Endothelial cell of umbilical vein (primary cell): ENCODE measurements around the gene PHACTR1. TPM values are rescaled to one million over a fixed set of nuclear protein-coding genes. Genes with fewer than 3 reads are reported as not detected.

Source experiments
- BruUV-seq: library from RNA; stranded (reverse); fragments of 400-500 nt; replicated peaks from 2 replicates; lab custom pipeline; 2021; lab: Mats Ljungman, UMichigan
- CTCF ChIA-PET: fragments of 300-600, 350-600 bp; sonication (Branson Sonifier 250); formaldehyde crosslinking; loops from one replicate; lab custom pipeline; 2021; ENCODE audit warnings: antibody characterized with exemption, inconsistent platforms; lab: Charles Lee
- POLR2A ChIA-PET: fragments of 300-600, 350-600 bp; sonication (Branson Sonifier 250); formaldehyde crosslinking; loops from one replicate; lab custom pipeline; 2021; ENCODE audit warnings: antibody characterized with exemption, inconsistent platforms; lab: Charles Lee
- DNase-seq: peaks from one replicate; pipeline ENCODE4 v3.0.0-alpha.2; 2011; ENCODE audit warnings: low read depth, low spot score
- FAIRE-seq: peaks from 2 replicates; lab custom pipeline; 2011; peaks lifted over from hg19 to GRCh38; lab: Jason Lieb, UNC
- H2AFZ ChIP-seq: 2 replicates; pipeline ENCODE4 v1.6.0; 2012; ENCODE audit warnings: low read depth, low read length, control low read depth, inconsistent platforms
- H3K27ac ChIP-seq: 2 replicates; pipeline ENCODE4 v1.5.1; 2011; ENCODE audit warnings: low read depth, mild to moderate bottlenecking, control low read depth, low read length, moderate library complexity; ENCODE audit not compliant: insufficient read depth
- H3K27me3 ChIP-seq, 2 experiments: 2 replicates each; pipeline versions ENCODE4 v1.6.0 to v1.6.1; 2011; ENCODE audit warnings: low read length in 2 of 2, mixed read lengths in 1 of 2; ENCODE audit not compliant: control insufficient read depth in 2 of 2, insufficient read depth in 2 of 2
- H3K36me3 ChIP-seq, 2 experiments: 2 replicates in 1 of 2; 3 replicates in 1 of 2; pipeline ENCODE4 v1.5.1; 2011; ENCODE audit warnings: low read length in 2 of 2, mild to moderate bottlenecking in 1 of 2, moderate library complexity in 1 of 2; ENCODE audit not compliant: control insufficient read depth in 2 of 2, insufficient read depth in 2 of 2; ENCODE audit errors: extremely low read depth in 1 of 2
- H3K4me1 ChIP-seq: 3 replicates; pipeline ENCODE4 v1.5.1; 2011; ENCODE audit warnings: mild to moderate bottlenecking, low read length; ENCODE audit not compliant: control insufficient read depth, insufficient read depth; ENCODE audit errors: extremely low read depth
- H3K4me2 ChIP-seq: 2 replicates; pipeline ENCODE4 v1.6.1; 2011; ENCODE audit warnings: low read length, control low read depth, mixed read lengths; ENCODE audit not compliant: insufficient read depth
- H3K4me3 ChIP-seq, 3 experiments: fragments of 200-600 bp in 1 of 3; sonication (generic), shearing (Covaris generic) in 1 of 3; replicated peaks in 1 of 3; 2 replicates each; pipeline ENCODE4 v1.5.1; 2011 to 2016; ENCODE audit warnings: control low read depth in 3 of 3, low read length in 3 of 3, mild to moderate bottlenecking in 2 of 3, inconsistent platforms in 1 of 3, low read depth in 1 of 3, moderate library complexity in 1 of 3; ENCODE audit not compliant: insufficient read depth in 1 of 3
- H3K79me2 ChIP-seq: 2 replicates; pipeline ENCODE4 v1.6.0; 2012; ENCODE audit warnings: low read length, inconsistent platforms; ENCODE audit not compliant: control insufficient read depth, insufficient read depth
- H3K9ac ChIP-seq: replicated peaks from 2 replicates; pipeline ENCODE3; 2011; ENCODE audit warnings: low read length, control low read depth; ENCODE audit not compliant: insufficient read depth; ENCODE audit errors: extremely low read depth
- H3K9me1 ChIP-seq: replicated peaks from 3 replicates; pipeline ENCODE4 v1.6.0; 2011; ENCODE audit warnings: mild to moderate bottlenecking, low read length; ENCODE audit not compliant: control insufficient read depth, insufficient read depth; ENCODE audit errors: extremely low read depth
- H3K9me3 ChIP-seq: replicated peaks from 2 replicates; pipeline ENCODE4 v1.5.1; 2012; ENCODE audit warnings: low read length, inconsistent platforms; ENCODE audit not compliant: control insufficient read depth, insufficient read depth
- H4K20me1 ChIP-seq: replicated peaks from 2 replicates; pipeline ENCODE3; 2011; ENCODE audit warnings: mild to moderate bottlenecking, low read length; ENCODE audit not compliant: control insufficient read depth, insufficient read depth; ENCODE audit errors: extremely low read depth
- CTCF ChIP-seq, 2 donors: IDR thresholded peaks; 1 replicate in 1 of 2; 2 replicates in 1 of 2; pipeline ENCODE4 v1.5.1; 2011; ENCODE audit warnings: low read length in 2 of 2, mild to moderate bottlenecking in 2 of 2, moderate library complexity in 2 of 2, control low read depth in 1 of 2, inconsistent platforms in 1 of 2, low read depth in 1 of 2; ENCODE audit not compliant: insufficient read depth in 1 of 2; ENCODE audit errors: extremely low read depth in 1 of 2
- EZH2 ChIP-seq: IDR thresholded peaks from 2 replicates; pipeline ENCODE4 v1.6.1; 2012; ENCODE audit warnings: borderline replicate concordance, low read depth, mild to moderate bottlenecking, moderate library complexity, low read length, inconsistent platforms; ENCODE audit not compliant: severe bottlenecking
- FOS ChIP-seq: IDR thresholded peaks from 2 replicates; pipeline ENCODE4 v1.6.1; 2011; ENCODE audit warnings: mild to moderate bottlenecking, low read length, moderate library complexity, borderline replicate concordance; ENCODE audit not compliant: insufficient read depth
- GATA2 ChIP-seq: IDR thresholded peaks from 2 replicates; pipeline ENCODE4 v1.7.0; 2011; ENCODE audit warnings: low read depth, mild to moderate bottlenecking, moderate library complexity, mixed read lengths, low read length; ENCODE audit not compliant: insufficient read length, insufficient read depth
- JUN ChIP-seq: IDR thresholded peaks from 2 replicates; pipeline ENCODE4 v1.6.1; 2011; ENCODE audit warnings: borderline replicate concordance, low read depth; ENCODE audit not compliant: insufficient read length, insufficient read depth
- MYC ChIP-seq: IDR thresholded peaks from one replicate; pipeline ENCODE4 v1.6.1; 2011; ENCODE audit warnings: mild to moderate bottlenecking, low read depth, low read length
- POLR2A ChIP-seq: IDR thresholded peaks from 2 replicates; pipeline ENCODE4 v1.6.1; 2012; ENCODE audit warnings: low read depth, mild to moderate bottlenecking, control low read depth, low read length
- POLR2AphosphoS5 ChIP-seq: IDR thresholded peaks from 2 replicates; pipeline ENCODE4 v1.6.1; 2012; ENCODE audit warnings: low read depth, mild to moderate bottlenecking, control low read depth, low read length, moderate library complexity; ENCODE audit not compliant: insufficient read depth
- dilution Hi-C: fragments of 300-500 bp; cut with MboI; formaldehyde crosslinking; loops from one replicate; pipeline ENCODE4 v1.15.0; 2019; ENCODE audit warnings: low sequenced_read_pairs; ENCODE audit not compliant: extremely low pct_ligation_motif_present
- intact Hi-C: fragments of 100-400 bp; cut with micrococcal nuclease; formaldehyde crosslinking; loops from one replicate; pipeline ENCODE4 v1.10.0; 2022
- polyA plus RNA-seq, 4 experiments: library from polyadenylated mRNA; depleted of rRNA in 3 of 4; stranded (reverse) in 3 of 4; unstranded in 1 of 4; fragments of >200 nt; gene quantifications; 2 replicates each; pipeline versions ENCODE4 v1.2.1 to v1.2.3, GENCODE V29; 2011 to 2012; ENCODE audit warnings: missing spikeins in 1 of 4
- total RNA-seq: library from RNA; stranded (reverse); gene quantifications from 2 replicates; pipeline ENCODE4 v1.2.3, GENCODE V29; 2021
- TF ChIP-seq, protein P1 (sequence below): IDR thresholded peaks from 2 replicates; pipeline ENCODE4 v1.6.1; 2011; ENCODE audit not compliant: insufficient read depth, insufficient read length

PHACTR1 gene
- total and polyA plus RNA-seq, 2 donors (not counting 3 experiments of a cell fraction or from before 2014, with no cell fraction given) = 2.4 to 23.2 TPM

- Histone ChIP-seq H3K9ac (no peak overlapping the region), H3K9me1 (no peaks in the 10 kb centered on the region), H3K27me3 (no peaks in the 10 kb centered on the region), H3K36me3 (no peaks in the 10 kb centered on the region), H3K27ac (no peak overlapping the region), H4K20me1 (no peaks in the 10 kb centered on the region), H3K4me3 (no peak overlapping the region), H3K4me1 (no peaks in the 10 kb centered on the region), H3K9me3 (no peaks in the 10 kb centered on the region), H3K4me2 (no peak overlapping the region), H3K79me2 (no peaks in the 10 kb centered on the region), H2AFZ (no peak overlapping the region)
- dilution Hi-C loops = no loop called here
- no TSS peak for BruUV-seq
- intact Hi-C loops = loop anchor here (1.0 to 5.0 kb wide), 5 partner anchors 83 to 418 kb away; partner anchors contain the start of gene TBC1D7
- CTCF ChIA-PET = interaction anchor here (0.5 to 5.5 kb wide), 33 partner anchors 16 to 430 kb away, joined by 3 to 51 read pairs (median 4); partner anchors contain the start of genes NOL7 and TBC1D7
- TF ChIP-seq MYC = no peak
- TF ChIP-seq FOS = no peak
- TF ChIP-seq JUN = no peak
- TF ChIP-seq CTCF (IDR thresholded peaks at IDR 0.05; ENCODE audit: extremely low read depth in 1 of 2, insufficient read depth in 1 of 2, low read depth in 1 of 2, low read length in 2 of 2) = peak; percentile 51 to 72
- POLR2A ChIA-PET = no interaction called here
- peak; percentile 93 for FAIRE-seq
- DNase-seq = peak; percentile 69
Measured at GRCh38 chr6:13194852-13195251, 478.3 kb downstream of the PHACTR1 start.

DNA sequence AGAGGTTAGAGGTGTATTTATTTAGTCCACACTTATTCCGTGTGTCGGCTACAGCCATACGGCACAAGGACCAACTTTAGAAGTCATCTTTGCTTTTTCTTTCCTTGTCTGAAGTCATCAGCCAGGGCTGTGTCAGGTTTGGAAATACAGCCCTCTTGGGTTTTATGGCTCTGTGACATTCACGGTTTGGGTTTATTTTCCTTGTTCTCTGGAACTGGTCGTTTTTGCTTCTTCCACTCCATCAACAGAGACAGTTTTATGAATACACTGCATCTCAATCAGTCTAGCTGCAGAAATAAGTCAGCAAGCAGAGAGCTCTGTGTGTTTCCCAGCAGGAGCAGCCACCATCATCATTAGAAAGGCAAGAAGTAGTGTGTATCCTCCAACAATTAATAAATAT, 479.2 kb downstream of the PHACTR1 start:
- no peak overlapping the region for H3K27ac ChIP-seq
- H3K27me3 ChIP-seq = no peaks in the 10 kb centered on the region
- TF ChIP-seq GATA2 (no peak), EZH2 (no peak), POLR2A (no peak), JUN (no peak), CTCF (IDR thresholded peaks at IDR 0.05; ENCODE audit: extremely low read depth in 1 of 2, insufficient read depth in 1 of 2, low read depth in 1 of 2, low read length in 2 of 2) (no peak), MYC (no peak), FOS (no peak), POLR2AphosphoS5 (no peak)
- TF ChIP-seq, protein P1, sequence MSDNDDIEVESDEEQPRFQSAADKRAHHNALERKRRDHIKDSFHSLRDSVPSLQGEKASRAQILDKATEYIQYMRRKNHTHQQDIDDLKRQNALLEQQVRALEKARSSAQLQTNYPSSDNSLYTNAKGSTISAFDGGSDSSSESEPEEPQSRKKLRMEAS = no peak
- no peaks in the 10 kb centered on the region for H3K79me2 ChIP-seq
- H3K9me1 ChIP-seq = no peaks in the 10 kb centered on the region
- H3K4me1 ChIP-seq = no peaks in the 10 kb centered on the region
- no TSS peak for BruUV-seq
- dilution Hi-C loops (no loop called here), intact Hi-C loops (loop anchor here (1.0 to 5.0 kb wide), 5 partner anchors 82 to 417 kb away; partner anchors contain the start of gene TBC1D7)
- no peaks in the 10 kb centered on the region for H3K9me3 ChIP-seq
- no peak overlapping the region for H3K4me3 ChIP-seq
- no peaks in the 10 kb centered on the region for H4K20me1 ChIP-seq
- no peaks in the 10 kb centered on the region for H3K36me3 ChIP-seq
- CTCF ChIA-PET = interaction anchor here (0.6 to 5.5 kb wide), 14 partner anchors 30 to 375 kb away, joined by 3 to 51 read pairs (median 4); partner anchors contain the start of gene TBC1D7
- H2AFZ ChIP-seq = no peak overlapping the region
- POLR2A ChIA-PET = no interaction called here
- no peak overlapping the region for H3K4me2 ChIP-seq
- no peak for FAIRE-seq
- H3K9ac ChIP-seq = no peak overlapping the region
- DNase-seq = no peak
